ENCODE measurements around the gene UBTD2.

Gene UBTD2

DNA sequence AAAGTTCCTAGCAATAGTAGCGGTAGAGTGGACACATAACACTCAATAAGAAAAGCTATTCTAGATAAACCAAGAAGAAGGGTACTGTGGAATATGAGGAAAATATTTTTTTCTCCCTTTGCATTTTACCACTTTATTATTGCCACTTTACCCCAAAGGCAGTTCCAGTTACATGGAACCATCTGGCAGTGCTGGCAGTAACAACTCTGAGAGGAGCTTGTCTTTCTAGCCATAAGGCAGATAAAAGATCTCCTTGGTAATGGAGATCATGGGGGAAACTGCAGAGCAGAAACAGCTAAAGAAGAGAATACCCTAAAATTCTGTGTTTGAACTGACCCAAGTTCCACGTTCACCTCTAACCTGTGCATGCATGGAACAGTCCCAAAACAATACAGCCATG lies 38.5 kb downstream of the UBTD2 start:
- H3K27ac ChIP-seq = no peak overlapping the region
- TF ChIP-seq ZFX (IDR thresholded peaks at IDR 0.05; ENCODE audit: borderline replicate concordance) = no peak
- TF ChIP-seq, protein P1, sequence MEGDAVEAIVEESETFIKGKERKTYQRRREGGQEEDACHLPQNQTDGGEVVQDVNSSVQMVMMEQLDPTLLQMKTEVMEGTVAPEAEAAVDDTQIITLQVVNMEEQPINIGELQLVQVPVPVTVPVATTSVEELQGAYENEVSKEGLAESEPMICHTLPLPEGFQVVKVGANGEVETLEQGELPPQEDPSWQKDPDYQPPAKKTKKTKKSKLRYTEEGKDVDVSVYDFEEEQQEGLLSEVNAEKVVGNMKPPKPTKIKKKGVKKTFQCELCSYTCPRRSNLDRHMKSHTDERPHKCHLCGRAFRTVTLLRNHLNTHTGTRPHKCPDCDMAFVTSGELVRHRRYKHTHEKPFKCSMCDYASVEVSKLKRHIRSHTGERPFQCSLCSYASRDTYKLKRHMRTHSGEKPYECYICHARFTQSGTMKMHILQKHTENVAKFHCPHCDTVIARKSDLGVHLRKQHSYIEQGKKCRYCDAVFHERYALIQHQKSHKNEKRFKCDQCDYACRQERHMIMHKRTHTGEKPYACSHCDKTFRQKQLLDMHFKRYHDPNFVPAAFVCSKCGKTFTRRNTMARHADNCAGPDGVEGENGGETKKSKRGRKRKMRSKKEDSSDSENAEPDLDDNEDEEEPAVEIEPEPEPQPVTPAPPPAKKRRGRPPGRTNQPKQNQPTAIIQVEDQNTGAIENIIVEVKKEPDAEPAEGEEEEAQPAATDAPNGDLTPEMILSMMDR (IDR thresholded peaks at IDR 0.05) = no peak

DNA sequence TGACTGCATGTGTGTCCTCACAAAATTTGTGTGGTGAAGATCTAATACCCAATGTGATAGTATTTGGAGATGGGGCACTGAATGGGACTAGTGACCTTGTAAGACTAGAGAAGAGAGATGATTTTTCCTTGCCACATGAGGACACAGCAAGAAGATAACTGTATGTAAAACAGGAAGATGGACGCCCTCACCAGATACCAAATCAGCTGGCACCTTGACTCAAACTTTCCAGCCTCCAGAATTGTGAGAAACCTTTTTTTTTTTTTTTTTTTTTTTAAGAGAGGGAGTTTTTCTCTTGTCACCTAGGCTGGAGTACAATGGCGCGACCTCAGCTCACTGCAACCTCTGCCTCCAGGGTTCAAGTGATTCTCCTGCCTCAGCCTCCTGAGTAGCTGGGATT lies 40.3 kb downstream of the UBTD2 start:
- TF ChIP-seq ZFX (IDR thresholded peaks at IDR 0.05; ENCODE audit: borderline replicate concordance) = no peak
- TF ChIP-seq, protein P1 (IDR thresholded peaks at IDR 0.05) = no peak
- H3K27ac ChIP-seq = no peak overlapping the region

DNA sequence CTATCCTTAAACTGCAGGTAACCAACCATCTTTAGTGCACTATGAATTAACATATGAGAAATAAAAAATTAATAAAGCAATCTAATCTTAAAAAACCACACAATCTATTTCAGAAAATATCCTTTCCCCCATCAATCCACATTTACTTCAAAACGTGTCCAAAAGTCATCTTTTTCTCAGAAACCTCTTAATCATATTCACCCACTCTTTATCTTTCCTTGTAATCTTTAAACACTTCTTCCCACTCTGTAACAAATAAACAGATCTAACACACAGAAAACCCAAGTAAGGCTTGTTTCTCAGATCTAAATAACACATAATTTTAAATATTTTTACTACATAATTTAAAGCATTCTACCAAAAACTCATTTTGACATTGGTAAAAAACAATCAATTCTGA lies 45.2 kb downstream of the UBTD2 start:
- TF ChIP-seq, protein P1 (IDR thresholded peaks at IDR 0.05) = no peak
- TF ChIP-seq ZFX (IDR thresholded peaks at IDR 0.05; ENCODE audit: borderline replicate concordance) = no peak
- no peak overlapping the region for H3K27ac ChIP-seq

DNA sequence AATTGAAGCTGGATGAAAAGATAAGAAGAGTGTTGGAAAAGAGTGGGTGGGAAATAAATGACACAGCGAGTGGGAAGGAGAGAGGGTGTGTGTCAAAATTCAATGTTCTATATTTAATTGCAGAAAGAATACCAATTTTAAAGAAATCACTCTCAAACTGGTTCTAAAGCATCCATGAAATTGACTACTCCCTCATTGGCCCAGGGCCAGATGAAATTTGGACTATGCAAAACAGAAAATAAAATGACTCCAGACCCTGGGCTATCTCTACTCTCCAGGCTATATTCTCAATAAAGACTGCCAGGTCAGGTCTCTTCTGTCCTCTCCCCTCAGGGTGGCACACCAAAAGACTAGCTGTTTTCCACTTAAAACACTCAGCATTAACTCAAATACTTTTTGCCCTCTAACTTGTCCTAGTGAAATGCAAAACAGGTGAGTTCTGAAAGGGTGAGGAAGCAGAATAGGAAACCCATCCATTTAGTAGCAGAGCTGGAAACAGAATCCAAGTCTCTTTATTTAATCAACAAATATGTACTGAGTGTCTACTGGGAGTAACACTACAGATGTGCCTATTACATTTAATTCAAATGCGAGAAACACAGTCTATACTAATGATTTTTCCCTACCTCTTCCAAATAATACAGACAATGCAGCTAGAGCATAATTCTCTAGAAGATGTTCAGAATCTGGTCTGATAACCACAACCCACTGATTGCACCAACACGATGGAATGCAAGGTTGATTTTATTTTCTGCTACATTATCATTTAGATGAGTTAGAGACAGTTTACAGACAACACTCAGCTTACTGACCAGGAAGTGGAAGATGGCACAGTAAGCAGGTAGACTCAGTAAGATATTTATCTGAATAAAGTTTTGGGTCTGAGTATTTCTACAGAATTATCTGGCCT lies 47.5 kb downstream of the UBTD2 start:
- TF ChIP-seq ZFX (IDR thresholded peaks at IDR 0.05; ENCODE audit: borderline replicate concordance) = no peak
- TF ChIP-seq, protein P1 (IDR thresholded peaks at IDR 0.05) = no peak
- H3K27ac ChIP-seq = peak overlapping the region; percentile 49

DNA sequence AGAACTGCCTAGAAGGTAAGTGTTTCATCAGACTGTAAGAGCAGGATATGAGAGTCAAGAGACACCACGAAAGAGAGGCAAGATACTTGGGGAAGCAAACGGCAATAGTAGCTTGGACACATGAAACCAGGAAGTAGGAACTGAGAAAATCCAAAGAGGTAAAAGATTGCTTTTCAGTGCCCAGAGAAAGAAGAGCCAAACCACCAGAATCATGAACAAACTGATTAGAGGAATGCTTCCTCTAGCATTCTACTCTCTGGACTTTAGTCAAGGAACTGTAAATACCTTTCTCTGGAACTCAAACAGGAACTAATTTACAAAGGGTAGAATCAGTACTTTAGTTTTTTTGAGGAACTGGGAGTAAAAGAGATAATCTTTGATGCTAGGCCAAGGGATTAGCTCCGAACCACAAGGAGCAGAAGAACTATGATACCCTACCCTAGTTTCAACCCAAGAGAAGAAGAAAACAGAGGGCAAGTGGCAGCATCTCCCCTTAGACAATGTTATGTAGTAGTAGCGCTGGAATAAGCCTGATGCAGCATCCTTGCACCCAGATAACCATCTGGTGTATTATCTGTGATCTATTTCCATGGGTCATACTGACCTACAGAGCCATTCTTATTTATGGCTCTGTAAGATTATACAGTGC lies 48.3 kb downstream of the UBTD2 start:
- no peak for TF ChIP-seq ZFX (IDR thresholded peaks at IDR 0.05; ENCODE audit: borderline replicate concordance)
- TF ChIP-seq, protein P1 (IDR thresholded peaks at IDR 0.05) = no peak
- H3K27ac ChIP-seq = peak overlapping the region; percentile 49

DNA sequence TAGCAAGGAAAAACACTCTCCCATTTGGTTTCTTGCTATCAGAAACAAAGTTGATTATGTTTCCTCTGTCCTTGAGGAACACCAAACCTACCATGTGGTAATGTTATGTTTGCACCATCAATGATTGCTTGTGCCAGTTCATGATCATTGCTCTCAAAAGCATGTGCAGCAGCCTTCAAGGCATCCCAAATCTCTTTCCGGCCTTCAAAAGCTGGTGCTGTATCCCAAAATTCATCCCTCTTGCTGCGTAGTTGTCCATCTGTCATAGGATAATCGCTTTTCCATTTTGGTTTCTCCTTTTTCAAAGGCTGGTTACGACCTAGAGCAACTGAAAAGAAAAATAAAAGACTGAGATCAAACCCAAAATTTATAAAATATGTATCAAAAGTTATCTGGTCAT lies 49.5 kb downstream of the UBTD2 start:
- no peak overlapping the region for H3K27ac ChIP-seq
- TF ChIP-seq ZFX (IDR thresholded peaks at IDR 0.05; ENCODE audit: borderline replicate concordance) = no peak
- TF ChIP-seq, protein P1 (IDR thresholded peaks at IDR 0.05) = no peak

DNA sequence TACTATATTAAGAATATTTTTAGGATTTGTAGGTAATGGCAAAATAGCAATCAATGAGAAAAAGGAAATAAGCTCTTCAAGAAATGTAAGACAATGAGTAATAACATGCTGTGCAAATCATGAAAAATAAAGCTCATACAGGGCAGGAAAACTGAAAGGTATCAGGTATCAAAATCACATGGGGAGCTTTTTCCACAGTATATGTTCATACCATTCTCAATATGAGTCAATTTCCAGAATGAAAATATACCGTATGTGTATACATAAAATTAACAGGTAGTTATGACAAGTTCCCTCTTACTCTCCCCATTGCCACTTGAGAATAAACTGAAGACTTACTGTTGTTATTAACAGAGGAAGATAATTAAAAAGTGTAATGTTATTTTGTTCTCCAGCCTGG lies 53.7 kb downstream of the UBTD2 start:
- TF ChIP-seq, protein P1 (IDR thresholded peaks at IDR 0.05) = no peak
- no peak for TF ChIP-seq ZFX (IDR thresholded peaks at IDR 0.05; ENCODE audit: borderline replicate concordance)
- H3K27ac ChIP-seq = no peak overlapping the region
